Psoas muscle (tissue), 8 donors: Measurements from ENCODE around the gene SLC16A12. TPM values are rescaled to one million over a fixed set of nuclear protein-coding genes. Genes with fewer than 3 reads are reported as not detected.

ENCODE experiments used
- ATAC-seq, 4 donors: fragments of 200-7000 bp; cut with Tn5 transposase; one replicate each; pipeline ENCODE4 v1.9.1; 2020; ENCODE audit warnings: moderate library complexity in 3 of 4, mild to moderate bottlenecking in 2 of 4
- DNase-seq, 2 donors: peaks; one replicate each; pipeline ENCODE4 v3.0.0-alpha.2; 2020
- H3K27ac ChIP-seq: fragments of 200-600 bp; one replicate; pipeline ENCODE4 v1.8.0; 2022
- H3K27me3 ChIP-seq, 3 donors: fragments of 200-600 bp in 1 of 3; one replicate each; pipeline versions ENCODE4 v1.6.1 to v1.8.0; 2013 to 2022; ENCODE audit warnings: low read length in 2 of 3, mild to moderate bottlenecking in 2 of 3, moderate library complexity in 1 of 3; ENCODE audit not compliant: insufficient read depth in 3 of 3
- H3K36me3 ChIP-seq, 2 donors: fragments of 200-600 bp in 1 of 2; one replicate each; pipeline versions ENCODE4 v1.6.1 to v1.8.0; 2013 to 2022; ENCODE audit warnings: low read depth in 1 of 2, mild to moderate bottlenecking in 1 of 2, moderate library complexity in 1 of 2; ENCODE audit not compliant: insufficient read depth in 1 of 2
- H3K4me1 ChIP-seq: fragments of 200-600 bp; one replicate; pipeline ENCODE4 v1.8.0; 2022
- H3K4me3 ChIP-seq: fragments of 200-600 bp; one replicate; pipeline ENCODE4 v1.8.0; 2022; ENCODE audit warnings: mild to moderate bottlenecking
- H3K9me3 ChIP-seq: fragments of 200-600 bp; one replicate; pipeline ENCODE4 v1.8.0; 2022
- whole genome bisulfite sequencing, 3 donors: extraction: QIAGEN DNeasy Blood & Tissue Kit; methylation state at CpG; one replicate each; pipeline versions ENCODE4 v1.1.6 to v1.1.7; 2013; 5-methylcytosine and 5-hydroxymethylcytosine counted together
- intact Hi-C, 2 donors: fragments of 100-400 bp; cut with DNase I; formaldehyde crosslinking; loops; one replicate each; pipeline versions ENCODE4 v1.11.0 to v1.14.2; 2022
- polyA plus RNA-seq, 3 donors: library from polyadenylated mRNA; stranded (reverse); fragments of 200-250 nt; gene quantifications; one replicate each; pipeline ENCODE4 v1.2.3, GENCODE V29; 2013
- total RNA-seq, 4 donors: library from RNA; stranded (reverse); fragmentation: NEBNext Ultra II Directional in 2 of 4; extraction: Animal tissue kit (Norgen Biotek cat#: 25700) in 2 of 4; gene quantifications; one replicate each; pipeline versions ENCODE4 v1.2.1 to v1.2.4, GENCODE V29; 2021 to 2023
- TF ChIP-seq, protein P1 (sequence below): fragments of 200-600 bp; IDR thresholded peaks from one replicate; pipeline ENCODE4 v1.8.0; 2022; ENCODE audit warnings: antibody characterized with exemption
- donor health status: healthy with polysubstance abuse.
- donor health status: DM: no; HTN: no; CAD: no; lungs with moderate emphysema.
- donor health status: Bipolar disorder and iron deficiency.
- donor health status: healthy.
- donor health status: DM: yes; HTN: yes; CAD: no.
- donor health status: DM: no; HTN: no; CAD: no.
- donor health status: DM: no; HTN: no; CAD: no.
- donor health status: DM: yes; HTN: yes; CAD: no.

SLC16A12 gene
- total and polyA plus RNA-seq, 7 donors, result 0.74 to 1.9 (median 1.2) TPM

DNA sequence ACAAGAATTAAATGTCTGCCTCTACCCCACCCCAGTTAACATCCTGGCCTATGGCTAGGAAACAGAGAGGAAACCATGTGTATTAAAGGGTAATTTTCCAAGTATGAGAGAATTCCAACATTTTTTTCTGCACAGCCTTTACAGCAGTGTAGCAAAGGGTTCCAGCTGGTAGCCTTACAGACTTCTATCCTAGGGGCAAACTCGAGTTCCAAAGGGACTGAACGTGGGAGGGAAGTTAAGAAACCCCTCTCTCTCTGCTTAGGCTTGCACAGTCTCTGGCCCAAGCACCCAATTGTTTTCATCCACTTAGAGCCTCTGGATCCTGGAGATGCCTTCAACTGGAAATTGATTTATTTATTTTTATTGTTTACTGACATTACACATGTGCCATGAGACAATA lies 60.3 kb downstream of the SLC16A12 start:
- H3K27me3 ChIP-seq, result no peaks in the 10 kb centered on the region
- no peak overlapping the region for H3K4me3 ChIP-seq
- no peak for DNase-seq
- no peaks in the 10 kb centered on the region for H3K9me3 ChIP-seq
- TF ChIP-seq, protein P1, sequence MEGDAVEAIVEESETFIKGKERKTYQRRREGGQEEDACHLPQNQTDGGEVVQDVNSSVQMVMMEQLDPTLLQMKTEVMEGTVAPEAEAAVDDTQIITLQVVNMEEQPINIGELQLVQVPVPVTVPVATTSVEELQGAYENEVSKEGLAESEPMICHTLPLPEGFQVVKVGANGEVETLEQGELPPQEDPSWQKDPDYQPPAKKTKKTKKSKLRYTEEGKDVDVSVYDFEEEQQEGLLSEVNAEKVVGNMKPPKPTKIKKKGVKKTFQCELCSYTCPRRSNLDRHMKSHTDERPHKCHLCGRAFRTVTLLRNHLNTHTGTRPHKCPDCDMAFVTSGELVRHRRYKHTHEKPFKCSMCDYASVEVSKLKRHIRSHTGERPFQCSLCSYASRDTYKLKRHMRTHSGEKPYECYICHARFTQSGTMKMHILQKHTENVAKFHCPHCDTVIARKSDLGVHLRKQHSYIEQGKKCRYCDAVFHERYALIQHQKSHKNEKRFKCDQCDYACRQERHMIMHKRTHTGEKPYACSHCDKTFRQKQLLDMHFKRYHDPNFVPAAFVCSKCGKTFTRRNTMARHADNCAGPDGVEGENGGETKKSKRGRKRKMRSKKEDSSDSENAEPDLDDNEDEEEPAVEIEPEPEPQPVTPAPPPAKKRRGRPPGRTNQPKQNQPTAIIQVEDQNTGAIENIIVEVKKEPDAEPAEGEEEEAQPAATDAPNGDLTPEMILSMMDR, result no peak
- intact Hi-C loops, result no loop called here
- ATAC-seq, result no peak
- H3K27ac ChIP-seq, result no peak overlapping the region
- 34 to 53% (median 48%) methylated on average over 2 of the region's 2 CpGs for WGBS, 3 donors
- peaks cover 36% of the 10 kb centered on the region for H3K4me1 ChIP-seq
- H3K36me3 ChIP-seq, result no peaks in the 10 kb centered on the region

DNA sequence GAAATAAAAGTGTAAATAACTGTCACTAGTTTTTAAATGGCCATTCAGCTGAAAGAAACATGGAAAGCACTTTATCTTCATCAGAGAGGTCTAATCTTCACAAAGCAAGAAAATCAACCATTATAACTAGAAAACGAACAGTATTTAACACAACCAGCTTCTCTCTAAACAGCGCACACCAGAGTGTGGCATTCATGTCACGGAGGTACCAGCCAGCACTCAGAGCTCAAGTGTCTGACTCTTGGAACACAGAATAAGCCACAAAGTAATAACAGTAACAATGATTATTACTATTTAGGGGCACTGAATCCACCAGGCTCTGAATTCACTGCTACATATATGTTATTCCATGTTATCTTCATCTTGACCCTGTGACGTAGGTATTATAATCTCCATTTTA lies 60.9 kb downstream of the SLC16A12 start:
- TF ChIP-seq, protein P1, result no peak
- DNase-seq (no peak), ATAC-seq (no peak)
- 67 to 88% (median 72%) methylated on average over 4 of the region's 4 CpGs for WGBS, 3 donors
- no peaks in the 10 kb centered on the region for H3K9me3 ChIP-seq
- H3K27me3 ChIP-seq, result no peaks in the 10 kb centered on the region
- H3K36me3 ChIP-seq, result no peaks in the 10 kb centered on the region
- intact Hi-C loops, result no loop called here
- no peak overlapping the region for H3K27ac ChIP-seq
- no peak overlapping the region for H3K4me3 ChIP-seq
- H3K4me1 ChIP-seq, result peaks cover 30% of the 10 kb centered on the region

DNA sequence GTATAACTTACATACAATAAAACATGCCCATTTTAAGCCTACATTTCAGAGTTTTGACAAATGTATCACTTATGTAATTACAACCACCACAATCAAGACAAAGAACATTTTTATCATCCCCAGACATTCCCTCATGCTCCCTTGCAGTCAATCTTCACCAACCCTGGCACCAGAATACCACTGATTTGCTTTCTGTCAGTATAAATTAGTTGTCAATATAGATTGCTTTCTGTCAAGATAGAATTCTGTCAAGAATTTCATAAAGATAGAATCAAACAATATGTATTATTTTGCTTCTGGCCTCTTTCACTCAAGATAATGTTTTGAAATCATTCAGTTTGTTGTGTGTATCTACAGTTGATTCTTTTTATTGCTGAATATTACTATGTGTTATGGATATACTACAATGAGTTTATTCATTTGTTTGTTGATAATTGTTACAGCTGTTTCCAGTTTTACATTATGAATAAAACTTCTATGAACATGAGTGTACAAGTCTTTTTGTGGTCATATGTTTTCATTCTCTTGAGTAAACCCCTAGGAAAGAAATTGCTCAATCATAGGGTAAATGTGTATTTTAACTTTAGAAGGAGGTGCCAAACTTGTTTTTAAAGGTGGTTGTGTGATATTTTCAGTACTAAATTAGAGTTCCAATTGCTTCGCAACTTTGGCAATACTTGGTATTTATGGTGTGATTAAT lies 64.1 kb downstream of the SLC16A12 start:
- H3K27ac ChIP-seq, result no peak overlapping the region
- DNase-seq (no peak), ATAC-seq (no peak)
- no peaks in the 10 kb centered on the region for H3K36me3 ChIP-seq
- intact Hi-C loops, result no loop called here
- peaks cover 0 to 3% (median 0%) of the 10 kb centered on the region in 3 donors for H3K27me3 ChIP-seq
- H3K4me1 ChIP-seq, result peaks cover 9% of the 10 kb centered on the region
- no peak overlapping the region for H3K4me3 ChIP-seq
- WGBS, 3 donors, result 94 to 100% (median 95%) methylated on average over 1 of the region's 1 CpG
- TF ChIP-seq, protein P1, result no peak
- H3K9me3 ChIP-seq, result no peaks in the 10 kb centered on the region

DNA sequence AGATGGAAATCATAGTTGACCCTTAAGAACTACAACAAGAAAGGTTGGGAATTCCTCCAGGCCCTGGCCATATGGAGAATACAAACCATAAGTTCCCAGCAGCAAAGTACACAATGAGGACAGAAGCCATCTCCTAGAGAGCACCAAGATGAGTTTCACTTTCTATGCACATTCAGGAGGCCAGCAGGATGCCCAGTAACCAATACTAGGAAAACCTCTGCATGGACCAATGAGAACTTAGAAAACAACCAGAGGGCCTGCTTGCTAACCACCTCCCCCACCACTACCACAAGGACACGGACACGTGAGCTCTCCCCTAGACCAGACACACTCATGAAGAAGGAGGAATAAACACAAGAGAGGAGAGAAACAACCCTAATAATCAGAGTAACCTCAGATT lies 64.8 kb downstream of the SLC16A12 start:
- Histone ChIP-seq H3K36me3 (no peaks in the 10 kb centered on the region), H3K27ac (no peak overlapping the region), H3K4me3 (no peak overlapping the region), H3K27me3 (peaks cover 0 to 3% (median 0%) of the 10 kb centered on the region in 3 donors), H3K4me1 (peaks cover 6% of the 10 kb centered on the region), H3K9me3 (no peaks in the 10 kb centered on the region)
- DNase-seq (no peak), ATAC-seq (no peak)
- 65 to 92% (median 79%) methylated on average over 2 of the region's 2 CpGs for WGBS, 3 donors
- TF ChIP-seq, protein P1, result no peak
- intact Hi-C loops, result no loop called here

DNA sequence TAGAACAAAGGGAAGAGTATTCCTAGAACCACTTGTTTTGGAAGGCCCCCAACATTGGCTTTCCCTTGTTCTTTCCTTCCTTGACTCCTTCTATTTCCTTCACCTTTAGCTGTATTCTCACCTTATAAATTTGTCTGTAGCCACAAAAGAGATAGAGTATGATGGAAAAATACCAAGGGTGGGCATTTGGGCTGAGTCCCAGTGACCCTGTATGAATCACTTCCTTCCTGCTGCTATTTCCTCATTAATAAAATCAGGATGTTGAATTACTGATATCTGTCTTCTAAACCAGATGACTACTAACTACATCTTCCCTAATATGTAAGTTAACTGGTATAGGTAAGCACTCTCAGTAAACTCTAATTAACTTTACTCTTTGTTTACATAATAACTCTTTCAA lies 65.9 kb downstream of the SLC16A12 start:
- no peaks in the 10 kb centered on the region for H3K4me1 ChIP-seq
- H3K27me3 ChIP-seq, result peaks cover 0 to 3% (median 0%) of the 10 kb centered on the region in 3 donors
- no peak overlapping the region for H3K27ac ChIP-seq
- no peak for ATAC-seq
- no peaks in the 10 kb centered on the region for H3K9me3 ChIP-seq
- H3K36me3 ChIP-seq, result no peaks in the 10 kb centered on the region
- H3K4me3 ChIP-seq, result no peak overlapping the region
- intact Hi-C loops, result no loop called here
- TF ChIP-seq, protein P1, result no peak
- no peak for DNase-seq
